H1 (cell line): ENCODE measurements around the gene HOTAIR. TPM values are rescaled to one million over a fixed set of nuclear protein-coding genes. Genes with fewer than 3 reads are reported as not detected.

Experiments
- CBX8 ChIP-seq: fragments of 300-800, 300-1000 bp; sonication (generic); IDR thresholded peaks from 2 replicates; pipeline ENCODE4 v1.7.1; 2016; ENCODE audit warnings: low read depth, low read length, borderline replicate concordance
- CHD1 ChIP-seq: IDR thresholded peaks from 2 replicates; pipeline ENCODE4 v1.6.1; 2012; ENCODE audit warnings: low read depth, low read length, improper control_type of control experiment
- CHD7 ChIP-seq: fragments of 300-600 bp; sonication (generic); IDR thresholded peaks from 2 replicates; pipeline ENCODE4 v1.7.1; 2012; ENCODE audit warnings: low read length, moderate library complexity, mild to moderate bottlenecking, inconsistent platforms; ENCODE audit not compliant: insufficient replicate concordance
- EGR1 ChIP-seq: IDR thresholded peaks from 2 replicates; pipeline ENCODE4 v1.6.1; 2011; ENCODE audit warnings: low read depth, low read length, borderline replicate concordance
- EZH2 ChIP-seq: fragments of 200-600 bp; sonication (generic); IDR thresholded peaks from 2 replicates; pipeline ENCODE4 v1.7.1; 2012; ENCODE audit warnings: low read depth, mild to moderate bottlenecking, moderate library complexity, low read length, inconsistent platforms; ENCODE audit not compliant: severe bottlenecking
- RBBP5 ChIP-seq: IDR thresholded peaks from 2 replicates; pipeline ENCODE4 v1.7.1; 2012; ENCODE audit warnings: low read depth, mild to moderate bottlenecking, inconsistent platforms, low read length, moderate library complexity, borderline replicate concordance
- SP4 ChIP-seq: IDR thresholded peaks from 2 replicates; pipeline ENCODE4 v1.6.1; 2012; ENCODE audit warnings: low read length, inconsistent platforms
- TEAD4 ChIP-seq: IDR thresholded peaks from 2 replicates; pipeline ENCODE4 v1.6.1; 2012; ENCODE audit warnings: low read depth, low read length, inconsistent platforms, mixed read lengths
- polyA plus RNA-seq, 7 experiments: library from polyadenylated mRNA; depleted of rRNA in 3 of 7; stranded (reverse) in 5 of 7; unstranded in 2 of 7; fragments of >200 nt in 5 of 7; fragments of 200-250 nt in 2 of 7; gene quantifications; 1 replicate in 5 of 7; 2 replicates in 1 of 7; 4 replicates in 1 of 7; pipeline versions ENCODE4 v1.2.1 to v1.2.3, GENCODE V29; 2011 to 2013; ENCODE audit warnings: missing spikeins in 2 of 7, mixed read lengths in 2 of 7
- total RNA-seq: library from RNA; stranded (reverse); fragmentation: NEBNext Ultra II Directional; extraction: Animal tissue kit (Norgen Biotek cat#: 25700); gene quantifications from 2 replicates; pipeline ENCODE4 v1.2.1, GENCODE V29; 2021
- TF ChIP-seq, protein P1 (sequence below), 3 experiments: IDR thresholded peaks; 1 replicate in 2 of 3; 2 replicates in 1 of 3; pipeline versions ENCODE4 v1.5.1 to v1.6.1; 2011; ENCODE audit warnings: low read length in 3 of 3, mild to moderate bottlenecking in 3 of 3, inconsistent platforms in 2 of 3, low read depth in 1 of 3, moderate library complexity in 1 of 3; ENCODE audit not compliant: insufficient read depth in 1 of 3; ENCODE audit errors: control extremely low read depth in 1 of 3

The HOTAIR gene
- total and polyA plus RNA-seq, 2 of the 8 experiments (the other 6 are each of a cell fraction or from before 2014, with no cell fraction given) = not detected

DNA sequence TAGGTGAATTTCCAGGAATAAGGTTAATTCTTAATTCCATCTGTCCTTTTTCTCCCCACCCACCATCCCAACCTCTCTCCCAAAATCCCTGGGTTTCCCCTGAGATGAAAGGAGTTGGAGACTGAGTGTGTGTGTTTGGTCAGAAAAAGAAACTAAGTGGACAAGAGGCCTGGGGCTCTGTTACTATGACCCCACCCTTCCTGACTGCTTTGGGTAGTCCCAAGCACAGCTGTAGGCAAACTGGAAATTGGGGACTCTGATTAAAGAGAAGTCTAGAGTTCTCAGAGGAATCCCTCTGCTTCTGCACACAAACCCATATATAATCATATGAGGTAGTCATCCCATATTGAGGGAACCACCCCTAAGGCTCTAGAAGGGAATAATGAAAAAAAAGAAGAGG, 27.0 kb downstream of the HOTAIR start (continued):
- TF ChIP-seq CHD7 (no peak), EZH2 (no peak), RBBP5 (no peak), TEAD4 (no peak), CHD1 (no peak), SP4 (no peak), EGR1 (no peak), CBX8 (no peak)
- TF ChIP-seq, protein P1, sequence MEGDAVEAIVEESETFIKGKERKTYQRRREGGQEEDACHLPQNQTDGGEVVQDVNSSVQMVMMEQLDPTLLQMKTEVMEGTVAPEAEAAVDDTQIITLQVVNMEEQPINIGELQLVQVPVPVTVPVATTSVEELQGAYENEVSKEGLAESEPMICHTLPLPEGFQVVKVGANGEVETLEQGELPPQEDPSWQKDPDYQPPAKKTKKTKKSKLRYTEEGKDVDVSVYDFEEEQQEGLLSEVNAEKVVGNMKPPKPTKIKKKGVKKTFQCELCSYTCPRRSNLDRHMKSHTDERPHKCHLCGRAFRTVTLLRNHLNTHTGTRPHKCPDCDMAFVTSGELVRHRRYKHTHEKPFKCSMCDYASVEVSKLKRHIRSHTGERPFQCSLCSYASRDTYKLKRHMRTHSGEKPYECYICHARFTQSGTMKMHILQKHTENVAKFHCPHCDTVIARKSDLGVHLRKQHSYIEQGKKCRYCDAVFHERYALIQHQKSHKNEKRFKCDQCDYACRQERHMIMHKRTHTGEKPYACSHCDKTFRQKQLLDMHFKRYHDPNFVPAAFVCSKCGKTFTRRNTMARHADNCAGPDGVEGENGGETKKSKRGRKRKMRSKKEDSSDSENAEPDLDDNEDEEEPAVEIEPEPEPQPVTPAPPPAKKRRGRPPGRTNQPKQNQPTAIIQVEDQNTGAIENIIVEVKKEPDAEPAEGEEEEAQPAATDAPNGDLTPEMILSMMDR (IDR thresholded peaks at IDR 0.05; ENCODE audit: control extremely low read depth in 1 of 3, insufficient read depth in 1 of 3, low read depth in 1 of 3, low read length in 3 of 3) = no peak
